OCI-LY7 (cell line): ENCODE results near the gene FGF5. TPM values are rescaled to one million over a fixed set of nuclear protein-coding genes. Genes with fewer than 3 reads are reported as not detected.
A peak's percentile ranks its signal among the peaks of the same experiment; 100 is the strongest.

Source experiments
- BruUV-seq: library from RNA; stranded (reverse); fragments of 400-500 nt; replicated peaks from 2 replicates; lab custom pipeline; 2021; lab: Mats Ljungman, UMichigan
- CTCF ChIA-PET: fragments of 300-600 bp; sonication (Branson Sonifier 250); formaldehyde crosslinking; loops from one replicate; lab custom pipeline; 2022; ENCODE audit warnings: antibody characterized with exemption; ENCODE audit not compliant: unreplicated experiment; lab: Charles Lee
- POLR2A ChIA-PET: fragments of 300-600 bp; sonication (Branson Sonifier 250); formaldehyde crosslinking; loops from one replicate; lab custom pipeline; 2022; ENCODE audit warnings: antibody characterized with exemption; lab: Charles Lee
- DNase-seq: peaks from one replicate; pipeline ENCODE4 v3.0.0-alpha.2; 2015; ENCODE audit warnings: low spot score
- H2AFZ ChIP-seq: fragments of 200-600 bp; sonication (generic), shearing (Covaris generic); 2 replicates; pipeline ENCODE4 v1.6.1; 2014; ENCODE audit warnings: mild to moderate bottlenecking, antibody characterized with exemption, low read length, moderate library complexity
- H3K27ac ChIP-seq: fragments of 200-600 bp; sonication (generic); 2 replicates; pipeline ENCODE4 v1.5.1; 2014; ENCODE audit warnings: mixed run types, low read depth, mild to moderate bottlenecking, moderate library complexity, low read length, inconsistent platforms; ENCODE audit not compliant: poor library complexity, severe bottlenecking
- H3K36me3 ChIP-seq: fragments of 200-600 bp; sonication (generic); 2 replicates; pipeline ENCODE4 v1.6.1; 2014; ENCODE audit warnings: mild to moderate bottlenecking, antibody characterized with exemption, low read length, moderate library complexity, mixed read lengths; ENCODE audit not compliant: insufficient read depth
- H3K4me1 ChIP-seq: fragments of 200-600 bp; sonication (generic); 2 replicates; pipeline ENCODE4 v1.5.1; 2014; ENCODE audit warnings: mild to moderate bottlenecking, low read length; ENCODE audit not compliant: insufficient read depth, poor library complexity, severe bottlenecking
- H3K4me2 ChIP-seq: fragments of 200-600 bp; sonication (generic); 2 replicates; pipeline ENCODE4 v1.6.1; 2014; ENCODE audit warnings: mild to moderate bottlenecking, low read length
- H3K4me3 ChIP-seq: fragments of 200-600 bp; sonication (generic); 2 replicates; pipeline ENCODE4 v1.5.1; 2014; ENCODE audit warnings: mild to moderate bottlenecking, low read depth, low read length; ENCODE audit not compliant: poor library complexity, severe bottlenecking
- H3K79me2 ChIP-seq: fragments of 200-600 bp; sonication (generic); 2 replicates; pipeline ENCODE4 v1.6.1; 2016; ENCODE audit warnings: low read depth, mild to moderate bottlenecking, low read length, moderate library complexity, mixed read lengths; ENCODE audit not compliant: insufficient read depth
- H3K9me2 ChIP-seq: fragments of 200-600 bp; sonication (generic); 2 replicates; pipeline ENCODE4 v1.6.1; 2016; ENCODE audit warnings: mild to moderate bottlenecking, low read length, mixed read lengths; ENCODE audit not compliant: insufficient read depth
- H3K9me3 ChIP-seq: fragments of 200-600 bp; sonication (generic); 2 replicates; pipeline ENCODE4 v1.6.1; 2014; ENCODE audit warnings: mild to moderate bottlenecking, mixed run types, low read length, mixed read lengths
- H4K20me1 ChIP-seq: fragments of 200-600 bp; sonication (generic); 2 replicates; pipeline ENCODE4 v1.6.1; 2014; ENCODE audit warnings: mild to moderate bottlenecking, antibody characterized with exemption, low read length, moderate library complexity, mixed read lengths; ENCODE audit not compliant: insufficient read depth
- CTCF ChIP-seq: fragments of 200-600 bp; sonication (generic); conservative IDR thresholded peaks from 2 replicates; pipeline ENCODE4 v1.5.1; 2014; ENCODE audit warnings: mild to moderate bottlenecking, antibody characterized with exemption, low read length, moderate library complexity, mixed read lengths
- EZH2phosphoT487 ChIP-seq: fragments of 200-600 bp; sonication (generic); IDR thresholded peaks from 2 replicates; pipeline ENCODE4 v1.6.1; 2018; ENCODE audit warnings: low read depth, borderline replicate concordance, mild to moderate bottlenecking, mixed run types, antibody characterized with exemption, low read length, moderate library complexity, mixed read lengths
- intact Hi-C: fragments of 100-400 bp; cut with micrococcal nuclease; formaldehyde crosslinking; loops from one replicate; pipeline ENCODE4 v1.10.0; 2022; ENCODE audit not compliant: unreplicated experiment
- total RNA-seq, 2 experiments: library from RNA; depleted of rRNA in 1 of 2; stranded (reverse); fragments of >200 nt in 1 of 2; shearing (Covaris generic) in 1 of 2; gene quantifications; 2 replicates each; pipeline ENCODE4 v1.2.3, GENCODE V29; 2014 to 2022

The FGF5 gene
- total RNA-seq, 2 experiments from 2014 or later: 0.06 TPM; not detected in 1

- no peaks in the 10 kb centered on the region for H4K20me1 ChIP-seq
- no peak overlapping the region for H3K4me3 ChIP-seq
- H3K36me3 ChIP-seq: no peaks in the 10 kb centered on the region
- TF ChIP-seq CTCF: no peak
- no peak for TF ChIP-seq EZH2phosphoT487
- no peaks in the 10 kb centered on the region for H3K4me1 ChIP-seq
- no peak for DNase-seq
- ChIA-PET CTCF (no interaction called here), POLR2A (no interaction called here)
- H3K9me2 ChIP-seq: no peaks in the 10 kb centered on the region
- no peak overlapping the region for H3K4me2 ChIP-seq
- no peaks in the 10 kb centered on the region for H3K9me3 ChIP-seq
- H3K79me2 ChIP-seq: no peaks in the 10 kb centered on the region
- H2AFZ ChIP-seq: no peak overlapping the region
- intact Hi-C loops: no loop called here
- H3K27ac ChIP-seq: no peak overlapping the region
- BruUV-seq: no TSS peak
These were observed 54.9 kb downstream of the FGF5 start for GRCh38 chr4:80321341-80321740.

- Histone ChIP-seq H3K27ac (no peak overlapping the region), H3K4me3 (no peak overlapping the region), H3K79me2 (no peaks in the 10 kb centered on the region), H3K4me2 (no peak overlapping the region), H2AFZ (no peak overlapping the region), H3K4me1 (no peaks in the 10 kb centered on the region), H4K20me1 (no peaks in the 10 kb centered on the region), H3K36me3 (no peaks in the 10 kb centered on the region), H3K9me3 (no peaks in the 10 kb centered on the region), H3K9me2 (no peaks in the 10 kb centered on the region)
- intact Hi-C loops: no loop called here
- CTCF ChIA-PET: no interaction called here
- BruUV-seq: no TSS peak
- TF ChIP-seq EZH2phosphoT487 (no peak), CTCF (no peak)
- POLR2A ChIA-PET: no interaction called here
- DNase-seq: no peak
These were observed 55.3 kb downstream of the FGF5 start for GRCh38 chr4:80321776-80322175.

GRCh38 chr4:80322716-80323115 is 56.3 kb downstream of the FGF5 start:
- Histone ChIP-seq H3K4me2 (no peak overlapping the region), H3K36me3 (no peaks in the 10 kb centered on the region), H3K9me2 (no peaks in the 10 kb centered on the region), H3K9me3 (no peaks in the 10 kb centered on the region), H3K27ac (no peak overlapping the region), H3K4me3 (no peak overlapping the region), H2AFZ (no peak overlapping the region), H4K20me1 (no peaks in the 10 kb centered on the region), H3K4me1 (no peaks in the 10 kb centered on the region), H3K79me2 (no peaks in the 10 kb centered on the region)
- POLR2A ChIA-PET: interaction anchor here (1.2 kb wide), 1 partner anchor 38 kb away, joined by 3 read pairs; no protein-coding TSS in a partner anchor
- TF ChIP-seq CTCF: peak; percentile 47
- TF ChIP-seq EZH2phosphoT487: no peak
- intact Hi-C loops: no loop called here
- peak; percentile 8 for DNase-seq
- CTCF ChIA-PET: interaction anchor here (0.6 kb wide), 1 partner anchor 70 kb away, joined by 3 read pairs; no protein-coding TSS in a partner anchor
- no TSS peak for BruUV-seq
